Tibial nerve (tissue), 4 donors: ENCODE results near the gene SMIM22. TPM values are rescaled to one million over a fixed set of nuclear protein-coding genes. Genes with fewer than 3 reads are reported as not detected.
A peak's percentile ranks its signal among the peaks of the same experiment; 100 is the strongest.

Experiments
- DNase-seq, 2 donors: peaks; one replicate each; pipeline ENCODE4 v3.0.0-alpha.2; 2019; ENCODE audit warnings: low spot score in 2 of 2
- H3K27ac ChIP-seq, 4 donors: fragments of 200-600 bp; sonication (generic) in 3 of 4; one replicate each; pipeline ENCODE4 v1.5.1; 2017 to 2019; ENCODE audit warnings: mild to moderate bottlenecking in 1 of 4
- H3K27me3 ChIP-seq, 2 donors: fragments of 200-600 bp; sonication (generic) in 1 of 2; one replicate each; pipeline versions ENCODE4 v1.5.1 to v1.6.0; 2017 to 2019
- H3K36me3 ChIP-seq, 3 donors: fragments of 200-600 bp; sonication (generic); one replicate each; pipeline ENCODE4 v1.5.1; 2018 to 2019
- H3K4me1 ChIP-seq, 4 donors: fragments of 200-600 bp; sonication (generic) in 3 of 4; one replicate each; pipeline ENCODE4 v1.5.1; 2017 to 2019
- H3K4me3 ChIP-seq, 4 donors: fragments of 200-600 bp; sonication (generic) in 3 of 4; one replicate each; pipeline ENCODE4 v1.5.1; 2017 to 2019; ENCODE audit warnings: mild to moderate bottlenecking in 1 of 4, moderate library complexity in 1 of 4
- H3K9me3 ChIP-seq, 4 donors: fragments of 200-600 bp; sonication (generic) in 3 of 4; one replicate each; pipeline ENCODE4 v1.5.1; 2017 to 2019
- EP300 ChIP-seq, 2 donors: sonication (generic); formaldehyde crosslinking; IDR thresholded peaks; one replicate each; pipeline ENCODE4 v1.6.1; 2017; ENCODE audit warnings: antibody characterized with exemption in 2 of 2, mild to moderate bottlenecking in 1 of 2
- POLR2A ChIP-seq, 2 donors: fragments of 450-650 bp; IDR thresholded peaks; one replicate each; pipeline ENCODE4 v1.6.1; 2017; ENCODE audit warnings: antibody characterized with exemption in 2 of 2, mild to moderate bottlenecking in 2 of 2, moderate library complexity in 2 of 2
- WGBS, 2 donors: methylation state at CpG; one replicate each; pipeline ENCODE4 v1.1.5; 2018; 5-methylcytosine and 5-hydroxymethylcytosine counted together
- total RNA-seq, 4 donors: library from RNA; depleted of rRNA; stranded (reverse); fragments of >200 nt; gene quantifications; one replicate each; pipeline ENCODE4 v1.1.0, GENCODE V29; 2016
- TF ChIP-seq, protein P1 (sequence below), 5 experiments: fragments of 200-600 bp in 3 of 5; fragments of 450-650 bp in 2 of 5; sonication (generic) in 3 of 5; IDR thresholded peaks; one replicate each; pipeline ENCODE4 v1.5.1; 2016 to 2019; ENCODE audit warnings: antibody characterized with exemption in 5 of 5, mild to moderate bottlenecking in 3 of 5, moderate library complexity in 2 of 5

SMIM22 gene
- total RNA-seq, 4 donors from 2014 or later: not detected

DNA sequence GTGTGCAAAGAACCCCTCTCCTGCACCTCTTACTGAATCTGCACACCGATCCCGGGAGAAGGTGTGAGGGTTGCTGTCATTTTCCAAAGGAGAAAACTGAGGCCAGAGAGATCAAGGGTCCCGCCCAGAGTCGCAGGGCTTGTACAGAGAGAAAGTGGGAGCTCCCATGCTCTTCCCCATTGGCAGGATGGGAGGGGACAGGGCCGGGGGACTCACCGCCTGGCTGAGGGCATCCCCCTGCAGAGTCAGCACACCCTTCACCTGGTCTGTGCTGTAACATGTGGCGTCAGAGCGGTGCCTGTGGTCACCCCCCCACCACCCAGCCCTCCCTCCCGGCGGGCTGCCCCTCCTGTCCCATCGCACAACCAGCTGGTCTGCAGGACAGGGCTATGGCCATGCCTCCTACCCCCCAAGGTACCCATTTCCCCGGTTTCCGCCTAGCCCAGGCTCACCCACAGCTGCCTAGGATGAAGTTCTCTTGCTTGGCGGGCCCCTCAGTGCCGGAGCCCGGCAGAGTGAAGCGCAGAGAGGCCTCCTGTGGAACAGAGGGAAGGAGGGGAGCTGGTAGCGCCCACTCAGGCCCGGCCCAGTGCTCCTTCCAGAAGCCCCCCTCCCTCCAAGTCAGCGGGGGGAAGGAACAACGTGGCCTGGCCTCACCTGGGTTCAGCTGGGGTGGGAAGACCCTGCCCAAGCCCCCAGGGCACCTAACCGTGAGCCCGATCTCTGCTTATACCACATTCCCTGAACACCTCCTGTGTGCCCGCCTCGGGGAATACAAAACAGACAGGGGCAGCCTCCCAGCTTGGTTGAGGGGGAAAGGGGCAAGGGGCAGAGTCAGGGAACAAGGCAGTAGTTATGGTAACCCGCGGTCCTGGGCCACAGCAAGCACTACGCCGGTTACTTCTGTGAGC, 6.1 kb downstream of the SMIM22 start:
- DNase-seq: no peak
- Histone ChIP-seq H3K27ac (peak overlapping the region in 3 of 4 donors; percentile 26 to 83 (median 82)), H3K36me3 (peaks cover 0 to 60% (median 0%) of the 10 kb centered on the region in 3 donors), H3K9me3 (no peaks in the 10 kb centered on the region), H3K4me1 (peaks cover 0 to 20% (median 9%) of the 10 kb centered on the region in 4 donors), H3K27me3 (no peaks in the 10 kb centered on the region), H3K4me3 (peak overlapping the region; percentile 75 to 100 (median 82))
- WGBS, 2 donors: 55 to 56% methylated on average over 24 to 29 of the region's 29 CpGs
- TF ChIP-seq POLR2A (IDR thresholded peaks at IDR 0.05) (no peak), EP300 (IDR thresholded peaks at IDR 0.05) (no peak)

DNA sequence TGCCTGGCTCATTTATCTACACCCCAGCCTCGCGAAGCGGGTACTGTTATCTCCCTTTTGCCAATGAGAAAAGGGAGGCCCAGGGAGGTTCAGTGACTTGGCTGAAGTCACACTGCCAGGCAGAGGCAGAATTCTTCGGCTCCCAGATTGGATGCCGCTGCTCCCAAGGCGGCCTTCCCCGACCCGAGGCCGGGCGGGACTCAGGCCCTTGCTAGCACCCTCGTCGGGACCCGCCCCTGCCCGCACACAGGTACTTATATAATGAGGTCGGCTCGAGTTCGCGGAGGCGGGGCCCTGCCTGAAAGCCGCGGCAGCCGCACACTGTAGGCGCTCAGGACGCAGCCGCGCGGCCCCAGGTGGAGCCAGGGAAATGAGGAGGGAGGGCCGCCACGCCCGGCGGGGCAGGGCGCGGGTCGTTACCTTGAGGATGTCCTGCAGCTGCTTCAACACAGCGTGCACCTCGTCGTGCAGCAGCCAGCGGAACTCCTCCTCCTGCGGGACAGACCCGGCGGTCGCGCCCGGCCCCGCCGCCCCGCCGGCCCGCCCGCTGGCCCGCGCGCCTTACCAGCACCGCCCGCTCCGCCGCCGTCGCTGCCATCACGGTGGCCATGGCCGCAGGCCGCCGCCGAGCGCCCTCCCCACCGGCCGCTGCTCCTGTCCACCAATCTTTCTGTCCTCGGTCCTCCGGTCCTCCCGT, 6.9 kb downstream of the SMIM22 start, which contains the start of gene ROGDI:
TSS of gene ROGDI (minus strand) at position 672 of the 697 bp plus-strand sequence. CDS start at position 610, 62 bp downstream.
- peak; percentile 44 to 46 for DNase-seq
- TF ChIP-seq POLR2A (IDR thresholded peaks at IDR 0.05) (peak in 1 of 2 donors; percentile 16), EP300 (IDR thresholded peaks at IDR 0.05) (no peak)
- TF ChIP-seq, protein P1, sequence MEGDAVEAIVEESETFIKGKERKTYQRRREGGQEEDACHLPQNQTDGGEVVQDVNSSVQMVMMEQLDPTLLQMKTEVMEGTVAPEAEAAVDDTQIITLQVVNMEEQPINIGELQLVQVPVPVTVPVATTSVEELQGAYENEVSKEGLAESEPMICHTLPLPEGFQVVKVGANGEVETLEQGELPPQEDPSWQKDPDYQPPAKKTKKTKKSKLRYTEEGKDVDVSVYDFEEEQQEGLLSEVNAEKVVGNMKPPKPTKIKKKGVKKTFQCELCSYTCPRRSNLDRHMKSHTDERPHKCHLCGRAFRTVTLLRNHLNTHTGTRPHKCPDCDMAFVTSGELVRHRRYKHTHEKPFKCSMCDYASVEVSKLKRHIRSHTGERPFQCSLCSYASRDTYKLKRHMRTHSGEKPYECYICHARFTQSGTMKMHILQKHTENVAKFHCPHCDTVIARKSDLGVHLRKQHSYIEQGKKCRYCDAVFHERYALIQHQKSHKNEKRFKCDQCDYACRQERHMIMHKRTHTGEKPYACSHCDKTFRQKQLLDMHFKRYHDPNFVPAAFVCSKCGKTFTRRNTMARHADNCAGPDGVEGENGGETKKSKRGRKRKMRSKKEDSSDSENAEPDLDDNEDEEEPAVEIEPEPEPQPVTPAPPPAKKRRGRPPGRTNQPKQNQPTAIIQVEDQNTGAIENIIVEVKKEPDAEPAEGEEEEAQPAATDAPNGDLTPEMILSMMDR (IDR thresholded peaks at IDR 0.05): no peak
- peaks cover 0 to 20% (median 9%) of the 10 kb centered on the region in 4 donors for H3K4me1 ChIP-seq
- H3K9me3 ChIP-seq: no peaks in the 10 kb centered on the region
- 0 to 1% methylated on average over 33 to 63 of the region's 70 CpGs for WGBS, 2 donors
- H3K4me3 ChIP-seq: peak within 1 kb of the TSS; percentile 75 to 100 (median 82)
- no peaks in the 10 kb centered on the region for H3K27me3 ChIP-seq
- H3K36me3 ChIP-seq: peaks cover 0 to 59% (median 0%) of the 10 kb centered on the region in 3 donors
- peak within 1 kb of the TSS in 3 of 4 donors; percentile 78 to 83 (median 82) for H3K27ac ChIP-seq

DNA sequence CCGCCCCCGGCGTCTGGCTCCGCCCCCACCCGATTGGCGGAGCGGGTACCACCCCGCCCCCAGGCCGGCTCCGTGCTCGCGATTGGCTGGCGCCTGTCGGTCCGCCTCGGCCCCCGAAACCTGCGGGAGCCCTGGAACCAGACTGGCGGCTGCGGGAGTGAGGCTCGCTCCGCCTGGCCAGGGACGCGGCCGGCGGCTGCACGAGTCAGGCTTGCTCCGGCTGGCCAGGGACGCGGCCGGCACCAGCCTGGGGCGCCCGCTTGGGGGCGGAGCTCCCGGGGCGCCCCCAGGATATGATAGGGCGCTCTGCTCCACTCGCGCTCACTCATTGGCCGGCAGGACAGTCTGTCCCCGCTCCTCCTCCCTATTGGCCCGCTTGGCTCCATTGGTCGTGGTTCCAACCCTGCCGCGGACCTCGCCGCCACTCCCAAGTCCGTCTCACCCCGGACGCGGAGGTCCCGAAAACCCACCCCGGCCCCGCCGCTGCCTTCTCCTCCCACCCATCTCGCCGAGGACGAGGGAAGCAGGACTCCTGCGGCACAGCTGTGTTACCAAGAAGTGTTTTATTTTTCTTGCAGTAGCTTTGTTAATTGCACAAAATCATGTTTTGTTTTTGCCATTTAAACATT, 7.6 kb downstream of the SMIM22 start:
- Histone ChIP-seq H3K4me1 (peaks cover 0 to 20% (median 9%) of the 10 kb centered on the region in 4 donors), H3K27ac (peak overlapping the region in 3 of 4 donors; percentile 78 to 83 (median 82)), H3K36me3 (peaks cover 0 to 59% (median 0%) of the 10 kb centered on the region in 3 donors), H3K4me3 (peak overlapping the region; percentile 75 to 100 (median 82)), H3K9me3 (no peaks in the 10 kb centered on the region), H3K27me3 (no peaks in the 10 kb centered on the region)
- 0 to 1% methylated on average over 33 to 46 of the region's 59 CpGs for WGBS, 2 donors
- TF ChIP-seq POLR2A (IDR thresholded peaks at IDR 0.05): no peak
- TF ChIP-seq, protein P1 (IDR thresholded peaks at IDR 0.05): peak; percentile 12 to 75 (median 51)
- TF ChIP-seq EP300 (IDR thresholded peaks at IDR 0.05): no peak
- peak; percentile 79 to 85 for DNase-seq

DNA sequence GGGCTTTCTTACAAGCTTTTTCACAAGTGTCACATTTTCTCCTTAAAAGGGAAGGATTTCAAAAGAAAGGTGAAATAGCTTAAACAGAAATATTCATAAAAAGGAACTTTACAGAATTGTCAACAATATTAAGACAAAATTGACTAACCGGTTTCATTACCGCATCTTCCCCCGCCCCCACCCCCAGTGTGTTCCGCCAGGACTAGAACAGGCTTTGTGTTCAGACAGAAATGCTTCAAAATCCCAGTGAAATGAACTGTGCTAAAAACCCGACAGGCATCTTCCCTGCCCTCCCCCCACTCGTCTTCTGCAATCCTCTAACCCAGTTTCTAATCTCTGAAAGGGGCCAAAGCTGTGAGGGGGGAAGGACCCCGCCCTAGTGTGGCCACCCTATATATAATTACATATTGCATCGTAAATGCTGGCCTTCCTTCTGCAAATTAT, 8.3 kb downstream of the SMIM22 start:
- WGBS, 2 donors: 40 to 42% methylated on average over 8 of the region's 8 CpGs
- no peak for DNase-seq
- no peaks in the 10 kb centered on the region for H3K27me3 ChIP-seq
- peak overlapping the region in 3 of 4 donors; percentile 75 to 82 (median 81) for H3K4me3 ChIP-seq
- peak overlapping the region in 2 of 4 donors; percentile 82 to 83 for H3K27ac ChIP-seq
- H3K9me3 ChIP-seq: no peaks in the 10 kb centered on the region
- no peak for TF ChIP-seq POLR2A (IDR thresholded peaks at IDR 0.05)
- TF ChIP-seq, protein P1 (IDR thresholded peaks at IDR 0.05): no peak
- TF ChIP-seq EP300 (IDR thresholded peaks at IDR 0.05): no peak
- peaks cover 0 to 59% (median 0%) of the 10 kb centered on the region in 3 donors for H3K36me3 ChIP-seq
- H3K4me1 ChIP-seq: peaks cover 0 to 20% (median 9%) of the 10 kb centered on the region in 4 donors
